HG03103 (cell line): ENCODE measurements around the gene NIN.

ENCODE experiments used
- ATAC-seq: cut with Tn5 transposase; IDR thresholded peaks from one replicate; pipeline ENCODE4 v1.9.1; 2021; ENCODE audit warnings: low read depth; ENCODE audit not compliant: unreplicated experiment

The NIN gene

DNA sequence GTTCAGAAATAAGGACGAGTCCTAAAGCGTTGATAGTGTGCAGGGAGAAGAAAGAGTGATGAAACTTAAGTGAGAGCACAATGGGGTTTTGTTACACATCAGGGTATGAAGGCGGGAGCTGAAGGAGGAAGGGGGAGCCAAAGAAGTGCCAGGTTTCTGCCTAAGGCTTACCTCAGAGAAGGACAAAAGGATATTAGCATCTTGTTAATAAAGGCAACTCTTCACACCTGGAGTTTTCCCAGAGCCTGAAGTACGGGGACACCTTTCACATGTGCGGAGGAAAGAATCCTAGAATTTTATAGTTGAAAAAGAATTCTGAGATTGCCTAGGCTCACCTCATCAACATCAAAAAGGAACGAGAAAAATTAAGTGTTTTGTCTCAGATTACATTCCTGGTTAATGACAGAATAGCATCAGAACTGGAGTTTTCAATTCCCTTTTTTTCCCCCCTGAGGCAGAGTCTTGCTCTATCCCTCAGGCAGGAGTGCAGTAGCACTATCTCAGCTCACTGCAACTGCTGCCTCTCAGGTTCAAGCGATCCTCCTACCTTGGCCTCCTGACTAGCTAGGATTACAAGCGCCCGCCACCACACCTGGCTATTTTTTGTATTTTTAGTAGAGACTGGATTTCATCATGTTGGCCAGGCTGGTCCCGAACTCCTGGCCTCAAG lies 160.6 kb downstream of the NIN start:
- no peak for ATAC-seq
